Panc1 (cell line): ENCODE data around the gene NLN. TPM values are rescaled to one million over a fixed set of nuclear protein-coding genes. Genes with fewer than 3 reads are reported as not detected.

Source experiments
- ATAC-seq: fragments of 200-7000 bp; cut with Tn5 transposase; 2 replicates; pipeline ENCODE4 v1.9.1; 2020; ENCODE audit warnings: mild to moderate bottlenecking, moderate library complexity
- BruUV-seq: library from RNA; stranded (reverse); fragments of 400-500 nt; replicated peaks from 2 replicates; lab custom pipeline; 2021; lab: Mats Ljungman, UMichigan
- CTCF ChIA-PET: fragments of 300-600 bp; sonication (Branson Sonifier 250); formaldehyde crosslinking; loops from one replicate; lab custom pipeline; 2022; ENCODE audit warnings: antibody characterized with exemption; lab: Charles Lee
- POLR2A ChIA-PET: fragments of 300-600 bp; sonication (Branson Sonifier 250); formaldehyde crosslinking; loops from one replicate; lab custom pipeline; 2022; ENCODE audit warnings: antibody characterized with exemption; lab: Charles Lee
- DNase-seq: peaks from one replicate; pipeline ENCODE4 v3.0.0-alpha.2; 2010; ENCODE audit warnings: low read depth, low spot score
- H3K27ac ChIP-seq: 2 replicates; pipeline ENCODE4 v1.5.1; 2011; ENCODE audit warnings: mild to moderate bottlenecking, low read length, inconsistent platforms
- H3K27me3 ChIP-seq: fragments of 200-500 bp; sonication (Bioruptor generic); 2 replicates; pipeline ENCODE4 v1.6.0; 2014; ENCODE audit warnings: low read length, inconsistent platforms; ENCODE audit not compliant: control insufficient read depth, insufficient read depth
- H3K36me3 ChIP-seq: fragments of 200-500 bp; sonication (Bioruptor generic); 2 replicates; pipeline ENCODE4 v1.5.1; 2014; ENCODE audit warnings: inconsistent platforms, mild to moderate bottlenecking, low read length, moderate library complexity; ENCODE audit not compliant: control insufficient read depth, insufficient read depth
- H3K4me1 ChIP-seq: 2 replicates; pipeline ENCODE4 v1.5.1; 2011; ENCODE audit warnings: inconsistent platforms, mild to moderate bottlenecking, low read length, moderate library complexity; ENCODE audit not compliant: control insufficient read depth, insufficient read depth
- H3K4me3 ChIP-seq, 2 experiments: 2 replicates each; pipeline ENCODE4 v1.5.1; 2011 to 2012; ENCODE audit warnings: low read depth in 2 of 2, low read length in 2 of 2, mild to moderate bottlenecking in 2 of 2, inconsistent platforms in 1 of 2, moderate library complexity in 1 of 2
- H3K9me3 ChIP-seq: fragments of 200-500 bp; sonication (Bioruptor generic); 2 replicates; pipeline ENCODE4 v1.5.1; 2014; ENCODE audit warnings: low read depth, mild to moderate bottlenecking, inconsistent platforms, low read length, moderate library complexity; ENCODE audit not compliant: control insufficient read depth, insufficient read depth
- POLR2AphosphoS5 ChIP-seq: IDR thresholded peaks from 2 replicates; pipeline ENCODE4 v1.6.1; 2012; ENCODE audit warnings: mild to moderate bottlenecking, low read depth, low read length, moderate library complexity
- SIN3A ChIP-seq: IDR thresholded peaks from 2 replicates; pipeline ENCODE4 v1.6.1; 2012; ENCODE audit warnings: low read depth, mild to moderate bottlenecking, low read length, moderate library complexity, borderline replicate concordance; ENCODE audit not compliant: insufficient read depth
- TCF7L2 ChIP-seq: IDR thresholded peaks from 2 replicates; pipeline ENCODE4 v1.6.1; 2011; ENCODE audit warnings: mild to moderate bottlenecking, low read depth, low read length, inconsistent platforms
- in situ Hi-C: cut with HindIII; loops from 2 replicates; pipeline ENCODE4 v1.10.0; 2016; ENCODE audit warnings: low sequenced_read_pairs, low pct_unique_long_range_greater_than_20kb
- intact Hi-C: fragments of 100-400 bp; cut with micrococcal nuclease; formaldehyde crosslinking; loops from one replicate; pipeline ENCODE4 v1.10.0; 2022; ENCODE audit not compliant: unreplicated experiment
- total RNA-seq: library from RNA; stranded (reverse); gene quantifications from one replicate; pipeline ENCODE4 v1.2.1, GENCODE V29; 2021; ENCODE audit not compliant: unreplicated experiment
- TF ChIP-seq, protein P1 (sequence below): fragments of 450-650 bp; IDR thresholded peaks from 2 replicates; pipeline ENCODE4 v1.5.1; 2017; ENCODE audit warnings: mild to moderate bottlenecking
- TF ChIP-seq, protein P2 (sequence below), 2 experiments: IDR thresholded peaks; 2 replicates each; pipeline ENCODE4 v1.6.1; 2011 to 2012; ENCODE audit warnings: low read depth in 2 of 2, control low read depth in 1 of 2, low read length in 1 of 2, mild to moderate bottlenecking in 1 of 2, moderate library complexity in 1 of 2; ENCODE audit not compliant: insufficient read depth in 1 of 2

The NLN gene
- total RNA-seq, 1 experiment from 2014 or later, result 51.8 TPM

DNA sequence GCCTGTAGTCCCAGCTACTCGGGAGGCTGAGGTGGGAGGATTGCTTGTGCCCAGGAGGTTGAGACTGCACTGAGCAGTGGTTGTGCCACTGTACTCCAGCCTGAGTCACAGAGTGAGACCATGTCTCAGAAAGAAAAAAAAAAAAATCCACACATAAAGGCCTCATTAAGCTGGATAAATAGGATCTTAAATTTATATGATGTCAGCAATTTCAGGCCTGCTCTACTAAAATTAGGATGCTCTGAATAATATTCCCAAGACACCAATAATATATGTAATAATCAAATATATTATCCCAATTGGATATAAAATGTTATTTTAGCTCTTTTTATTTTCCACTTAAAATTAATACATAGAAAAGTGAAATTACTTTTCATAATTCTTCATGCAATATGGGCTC lies 43.6 kb downstream of the NLN start:
- Histone ChIP-seq H3K27me3 (no peaks in the 10 kb centered on the region), H3K27ac (no peak overlapping the region), H3K4me1 (no peaks in the 10 kb centered on the region), H3K36me3 (0 out of 2 replicates have a peak, but pooled peaks cover 3% of the 10 kb centered on the region), H3K9me3 (no peaks in the 10 kb centered on the region), H3K4me3 (no peak overlapping the region)
- intact Hi-C loops (no loop called here), in situ Hi-C loops (no loop called here)
- ATAC-seq (no peak), DNase-seq (no peak)
- ChIA-PET CTCF (no interaction called here), POLR2A (interaction anchor here (0.6 kb wide), 1 partner anchor 26 kb away, joined by 3 read pairs; no protein-coding TSS in a partner anchor)
- TF ChIP-seq, protein P1, sequence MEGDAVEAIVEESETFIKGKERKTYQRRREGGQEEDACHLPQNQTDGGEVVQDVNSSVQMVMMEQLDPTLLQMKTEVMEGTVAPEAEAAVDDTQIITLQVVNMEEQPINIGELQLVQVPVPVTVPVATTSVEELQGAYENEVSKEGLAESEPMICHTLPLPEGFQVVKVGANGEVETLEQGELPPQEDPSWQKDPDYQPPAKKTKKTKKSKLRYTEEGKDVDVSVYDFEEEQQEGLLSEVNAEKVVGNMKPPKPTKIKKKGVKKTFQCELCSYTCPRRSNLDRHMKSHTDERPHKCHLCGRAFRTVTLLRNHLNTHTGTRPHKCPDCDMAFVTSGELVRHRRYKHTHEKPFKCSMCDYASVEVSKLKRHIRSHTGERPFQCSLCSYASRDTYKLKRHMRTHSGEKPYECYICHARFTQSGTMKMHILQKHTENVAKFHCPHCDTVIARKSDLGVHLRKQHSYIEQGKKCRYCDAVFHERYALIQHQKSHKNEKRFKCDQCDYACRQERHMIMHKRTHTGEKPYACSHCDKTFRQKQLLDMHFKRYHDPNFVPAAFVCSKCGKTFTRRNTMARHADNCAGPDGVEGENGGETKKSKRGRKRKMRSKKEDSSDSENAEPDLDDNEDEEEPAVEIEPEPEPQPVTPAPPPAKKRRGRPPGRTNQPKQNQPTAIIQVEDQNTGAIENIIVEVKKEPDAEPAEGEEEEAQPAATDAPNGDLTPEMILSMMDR, result no peak
- TF ChIP-seq TCF7L2, result no peak
- no peak for TF ChIP-seq POLR2AphosphoS5
- no peak for TF ChIP-seq SIN3A
- BruUV-seq, result no TSS peak

DNA sequence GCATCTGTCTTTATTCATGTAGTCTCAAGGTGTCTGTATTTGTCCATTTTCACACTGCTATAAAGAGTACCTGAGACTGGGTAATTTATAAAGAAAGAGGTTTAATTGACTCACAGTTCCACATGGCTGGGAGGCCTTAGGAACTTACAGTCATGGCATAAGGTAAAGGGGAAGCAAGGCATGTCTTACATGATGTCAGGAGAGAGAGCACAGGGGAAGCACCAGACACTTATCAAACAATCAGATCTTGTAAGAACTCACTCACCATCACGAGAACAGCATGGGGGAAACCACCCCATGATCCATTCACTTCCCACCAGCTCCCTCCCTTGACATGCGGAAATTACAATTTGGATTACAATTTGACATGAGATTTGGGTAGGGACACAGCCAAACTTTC lies 44.2 kb downstream of the NLN start:
- BruUV-seq, result no TSS peak
- POLR2A ChIA-PET, result interaction anchor here (0.6 kb wide), 1 partner anchor 26 kb away, joined by 3 read pairs; no protein-coding TSS in a partner anchor
- CTCF ChIA-PET, result no interaction called here
- Histone ChIP-seq H3K9me3 (no peaks in the 10 kb centered on the region), H3K4me3 (no peak overlapping the region), H3K36me3 (0 out of 2 replicates have a peak, but pooled peaks cover 3% of the 10 kb centered on the region), H3K27me3 (no peaks in the 10 kb centered on the region), H3K4me1 (no peaks in the 10 kb centered on the region), H3K27ac (no peak overlapping the region)
- in situ Hi-C loops, result no loop called here
- intact Hi-C loops, result no loop called here
- TF ChIP-seq, protein P2, sequence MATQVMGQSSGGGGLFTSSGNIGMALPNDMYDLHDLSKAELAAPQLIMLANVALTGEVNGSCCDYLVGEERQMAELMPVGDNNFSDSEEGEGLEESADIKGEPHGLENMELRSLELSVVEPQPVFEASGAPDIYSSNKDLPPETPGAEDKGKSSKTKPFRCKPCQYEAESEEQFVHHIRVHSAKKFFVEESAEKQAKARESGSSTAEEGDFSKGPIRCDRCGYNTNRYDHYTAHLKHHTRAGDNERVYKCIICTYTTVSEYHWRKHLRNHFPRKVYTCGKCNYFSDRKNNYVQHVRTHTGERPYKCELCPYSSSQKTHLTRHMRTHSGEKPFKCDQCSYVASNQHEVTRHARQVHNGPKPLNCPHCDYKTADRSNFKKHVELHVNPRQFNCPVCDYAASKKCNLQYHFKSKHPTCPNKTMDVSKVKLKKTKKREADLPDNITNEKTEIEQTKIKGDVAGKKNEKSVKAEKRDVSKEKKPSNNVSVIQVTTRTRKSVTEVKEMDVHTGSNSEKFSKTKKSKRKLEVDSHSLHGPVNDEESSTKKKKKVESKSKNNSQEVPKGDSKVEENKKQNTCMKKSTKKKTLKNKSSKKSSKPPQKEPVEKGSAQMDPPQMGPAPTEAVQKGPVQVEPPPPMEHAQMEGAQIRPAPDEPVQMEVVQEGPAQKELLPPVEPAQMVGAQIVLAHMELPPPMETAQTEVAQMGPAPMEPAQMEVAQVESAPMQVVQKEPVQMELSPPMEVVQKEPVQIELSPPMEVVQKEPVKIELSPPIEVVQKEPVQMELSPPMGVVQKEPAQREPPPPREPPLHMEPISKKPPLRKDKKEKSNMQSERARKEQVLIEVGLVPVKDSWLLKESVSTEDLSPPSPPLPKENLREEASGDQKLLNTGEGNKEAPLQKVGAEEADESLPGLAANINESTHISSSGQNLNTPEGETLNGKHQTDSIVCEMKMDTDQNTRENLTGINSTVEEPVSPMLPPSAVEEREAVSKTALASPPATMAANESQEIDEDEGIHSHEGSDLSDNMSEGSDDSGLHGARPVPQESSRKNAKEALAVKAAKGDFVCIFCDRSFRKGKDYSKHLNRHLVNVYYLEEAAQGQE (IDR thresholded peaks at IDR 0.05; ENCODE audit: insufficient read depth in 1 of 2, low read depth in 2 of 2, low read length in 1 of 2), result no peak
- no peak for TF ChIP-seq TCF7L2
- TF ChIP-seq, protein P1, result no peak
- TF ChIP-seq POLR2AphosphoS5, result no peak
- TF ChIP-seq SIN3A, result no peak
- DNase-seq, result no peak
- no peak for ATAC-seq
